Progenitor cell of endocrine pancreas (in vitro differentiated cells): ENCODE results near the gene OLFM1. TPM values are rescaled to one million over a fixed set of nuclear protein-coding genes. Genes with fewer than 3 reads are reported as not detected.

ENCODE experiments used
- DNase-seq: peaks from one replicate; pipeline ENCODE4 v3.0.0; 2021; ENCODE audit warnings: low spot score; ENCODE audit not compliant: unreplicated experiment
- H3K27ac Mint-ChIP-seq: 2 replicates; pipeline ENCODE4 v1.8.0; 2021; ENCODE audit warnings: mild to moderate bottlenecking, moderate library complexity, mixed read lengths
- H3K27me3 Mint-ChIP-seq: 2 replicates; pipeline ENCODE4 v1.8.0; 2021; ENCODE audit warnings: mixed read lengths
- H3K36me3 Mint-ChIP-seq: 2 replicates; pipeline ENCODE4 v1.8.0; 2022; ENCODE audit warnings: mixed read lengths; ENCODE audit not compliant: insufficient read depth
- H3K4me1 Mint-ChIP-seq: 2 replicates; pipeline ENCODE4 v1.8.0; 2021; ENCODE audit warnings: low read depth, mixed read lengths
- H3K4me3 Mint-ChIP-seq: 2 replicates; pipeline ENCODE4 v1.8.0; 2021; ENCODE audit warnings: low read depth, mild to moderate bottlenecking, moderate library complexity, mixed read lengths
- H3K9me3 Mint-ChIP-seq: 2 replicates; pipeline ENCODE4 v1.8.0; 2021; ENCODE audit warnings: low read depth, mixed read lengths
- CTCF ChIP-seq: fragments of 200-600 bp; sonication (generic); IDR thresholded peaks from one replicate; pipeline ENCODE4 v1.5.0; 2021; ENCODE audit warnings: antibody characterized with exemption, mild to moderate bottlenecking; ENCODE audit not compliant: unreplicated experiment
- total RNA-seq: library from RNA; stranded (reverse); gene quantifications from 2 replicates; pipeline ENCODE4 v1.2.1, GENCODE V29; 2021

Gene OLFM1
- total RNA-seq, 1 donor from 2014 or later, result 1.7 TPM

- no peak for DNase-seq
- Mint-ChIP-seq H3K27me3 (peaks cover 17% of the 10 kb centered on the region), H3K36me3 (no peaks in the 10 kb centered on the region), H3K9me3 (no peaks in the 10 kb centered on the region), H3K4me3 (no peak overlapping the region), H3K4me1 (no peaks in the 10 kb centered on the region), H3K27ac (no peak overlapping the region)
- TF ChIP-seq CTCF, result no peak
Measured at GRCh38 chr9:135047521-135047920, 39.9 kb upstream of the OLFM1 start.

- Mint-ChIP-seq H3K36me3 (no peaks in the 10 kb centered on the region), H3K27me3 (peaks cover 20% of the 10 kb centered on the region), H3K4me1 (no peaks in the 10 kb centered on the region), H3K27ac (no peak overlapping the region), H3K9me3 (no peaks in the 10 kb centered on the region), H3K4me3 (no peak overlapping the region)
- DNase-seq, result no peak
- TF ChIP-seq CTCF, result no peak
Measured at GRCh38 chr9:135048046-135048757, 39.3 kb upstream of the OLFM1 start.

- Mint-ChIP-seq H3K27ac (no peak overlapping the region), H3K36me3 (no peaks in the 10 kb centered on the region), H3K4me1 (no peaks in the 10 kb centered on the region), H3K9me3 (no peaks in the 10 kb centered on the region), H3K27me3 (peaks cover 22% of the 10 kb centered on the region), H3K4me3 (no peak overlapping the region)
- no peak for DNase-seq
- no peak for TF ChIP-seq CTCF
Measured at GRCh38 chr9:135048758-135049444, 38.6 kb upstream of the OLFM1 start.

- H3K27ac Mint-ChIP-seq, result no peak overlapping the region
- H3K27me3 Mint-ChIP-seq, result peaks cover 27% of the 10 kb centered on the region
- no peaks in the 10 kb centered on the region for H3K4me1 Mint-ChIP-seq
Measured at GRCh38 chr9:135049460-135049859, 38.0 kb upstream of the OLFM1 start.

More at GRCh38 chr9:135049460-135049859, 38.0 kb upstream of the OLFM1 start:
- Mint-ChIP-seq H3K36me3 (no peaks in the 10 kb centered on the region), H3K9me3 (no peaks in the 10 kb centered on the region), H3K4me3 (no peak overlapping the region)
- TF ChIP-seq CTCF, result no peak
- DNase-seq, result no peak
